HepG2 (cell line): Measurements from ENCODE around the gene LRP1B. TPM values are rescaled to one million over a fixed set of nuclear protein-coding genes. Genes with fewer than 3 reads are reported as not detected.

Source experiments
- ATAC-seq: fragments of 200-7000 bp; cut with Tn5 transposase; 3 replicates; pipeline ENCODE4 v1.9.1; 2020; ENCODE audit warnings: mild to moderate bottlenecking, moderate library complexity
- BruUV-seq: library from RNA; stranded (reverse); fragments of 400-500 nt; replicated peaks from 2 replicates; lab custom pipeline; 2021; lab: Mats Ljungman, UMichigan
- CTCF ChIA-PET: fragments of 300-600 bp; formaldehyde crosslinking; extraction: SDS; loops from one replicate; lab custom pipeline; 2021; ENCODE audit warnings: low total read pairs, inconsistent platforms, low intra/inter-chr PET ratio; lab: Yijun Ruan, JAX
- POLR2A ChIA-PET: fragments of 350-600 bp; sonication (Branson Sonifier 250); formaldehyde crosslinking; loops from one replicate; lab custom pipeline; 2020; ENCODE audit warnings: antibody characterized with exemption, inconsistent platforms; lab: Yijun Ruan, JAX
- DNase-seq: peaks from one replicate; pipeline ENCODE4 v3.0.0-alpha.2; 2015; ENCODE audit warnings: low spot score
- FAIRE-seq: peaks from 3 replicates; lab custom pipeline; 2011; peaks lifted over from hg19 to GRCh38; lab: Jason Lieb, UNC
- H2AFZ ChIP-seq: one replicate; pipeline ENCODE4 v1.6.1; 2011; ENCODE audit warnings: low read length, inconsistent platforms
- H3K27ac ChIP-seq: fragments of 300-600 bp; 3 replicates; pipeline ENCODE4 v1.8.0; 2011; ENCODE audit warnings: mixed run types, mild to moderate bottlenecking, mixed read lengths, low read length, inconsistent platforms; ENCODE audit not compliant: insufficient read depth; ENCODE audit errors: extremely low read length
- H3K27me3 ChIP-seq, 2 experiments: fragments of 200-600 bp in 1 of 2; 2 replicates in 1 of 2; 3 replicates in 1 of 2; pipeline versions ENCODE4 v1.6.0 to v1.8.0; 2011; ENCODE audit warnings: low read length in 2 of 2, mild to moderate bottlenecking in 2 of 2, moderate library complexity in 2 of 2, inconsistent platforms in 1 of 2; ENCODE audit not compliant: insufficient read depth in 2 of 2, control insufficient read depth in 1 of 2
- H3K36me3 ChIP-seq, 2 experiments: fragments of 200-600 bp in 1 of 2; replicated peaks in 1 of 2; 2 replicates in 1 of 2; 3 replicates in 1 of 2; pipeline versions ENCODE4 v1.5.1 to v1.8.0; 2011; ENCODE audit warnings: low read length in 2 of 2, inconsistent platforms in 1 of 2; ENCODE audit not compliant: insufficient read depth in 2 of 2, control insufficient read depth in 1 of 2
- H3K4me1 ChIP-seq: 2 replicates; pipeline ENCODE4 v1.5.1; 2012; ENCODE audit warnings: low read length, inconsistent platforms; ENCODE audit not compliant: insufficient read depth
- H3K4me2 ChIP-seq: 2 replicates; pipeline ENCODE4 v1.6.0; 2011; ENCODE audit warnings: low read depth, low read length, inconsistent platforms
- H3K4me3 ChIP-seq, 3 experiments: fragments of 200-600 bp in 1 of 3; sonication (generic), shearing (Covaris generic) in 1 of 3; replicated peaks in 1 of 3; 2 replicates each; pipeline ENCODE4 v1.5.1; 2011 to 2016; ENCODE audit warnings: low read length in 3 of 3, inconsistent platforms in 2 of 3, low read depth in 2 of 3, mild to moderate bottlenecking in 2 of 3, control low read depth in 1 of 3, mixed read lengths in 1 of 3; ENCODE audit not compliant: insufficient read depth in 1 of 3
- H3K79me2 ChIP-seq: one replicate; pipeline ENCODE4 v1.6.1; 2011; ENCODE audit warnings: low read length, inconsistent platforms; ENCODE audit not compliant: insufficient read depth
- H3K9ac ChIP-seq: 2 replicates; pipeline ENCODE4 v1.6.0; 2011; ENCODE audit warnings: mild to moderate bottlenecking, low read depth, low read length, inconsistent platforms; ENCODE audit not compliant: insufficient read depth
- H3K9me3 ChIP-seq: 2 replicates; pipeline ENCODE4 v1.5.1; 2012; ENCODE audit warnings: mild to moderate bottlenecking, low read length
- H4K20me1 ChIP-seq: 2 replicates; pipeline ENCODE4 v1.6.0; 2011; ENCODE audit warnings: inconsistent platforms, mild to moderate bottlenecking, low read length, moderate library complexity; ENCODE audit not compliant: insufficient read depth
- ATF5 ChIP-seq: sonication (generic); formaldehyde crosslinking; IDR thresholded peaks from 2 replicates; pipeline ENCODE4 v1.4.0; 2020; ENCODE audit warnings: mild to moderate bottlenecking, low read depth, missing genetic modification reagents
- FOSL1 ChIP-seq: sonication (generic); formaldehyde crosslinking; IDR thresholded peaks from 2 replicates; pipeline ENCODE4 v1.9.0; 2021; ENCODE audit warnings: missing genetic modification reagents, borderline replicate concordance
- FOXO4 ChIP-seq: sonication (generic); formaldehyde crosslinking; conservative IDR thresholded peaks from 2 replicates; pipeline ENCODE4 v1.8.1; 2023; ENCODE audit warnings: missing genetic modification reagents
- MAFF ChIP-seq: IDR thresholded peaks from 2 replicates; pipeline ENCODE4 v1.6.1; 2011; ENCODE audit warnings: low read depth, low read length, improper control_type of control experiment
- MAFK ChIP-seq, 2 experiments: IDR thresholded peaks in 1 of 2; conservative IDR thresholded peaks in 1 of 2; 2 replicates each; pipeline ENCODE4 v1.6.1; 2011; ENCODE audit warnings: improper control_type of control experiment in 2 of 2, low read length in 2 of 2
- PBX3 ChIP-seq: sonication (generic); formaldehyde crosslinking; IDR thresholded peaks from 2 replicates; pipeline ENCODE4 v1.8.1; 2023; ENCODE audit warnings: missing genetic modification reagents, inconsistent platforms, borderline replicate concordance
- SMAD9 ChIP-seq: sonication (generic); formaldehyde crosslinking; IDR thresholded peaks from 2 replicates; pipeline ENCODE4 v1.5.1; 2020; ENCODE audit warnings: mild to moderate bottlenecking, missing genetic modification reagents
- SNAPC2 ChIP-seq: sonication (generic); formaldehyde crosslinking; IDR thresholded peaks from 2 replicates; pipeline ENCODE4 v1.8.1; 2022; ENCODE audit warnings: mild to moderate bottlenecking, missing genetic modification reagents
- WGBS: methylation state at CpG from one replicate; pipeline ENCODE4 v1.1.6; 2017; ENCODE audit warnings: low lambda C conversion rate; 5-methylcytosine and 5-hydroxymethylcytosine counted together
- in situ Hi-C: cut with HindIII; loops from 2 replicates; pipeline ENCODE4 v1.10.0; 2017; ENCODE audit warnings: low pct_unique_long_range_greater_than_20kb; ENCODE audit not compliant: extremely low pct_ligation_motif_present
- intact Hi-C: fragments of 100-400 bp; cut with micrococcal nuclease; formaldehyde crosslinking; loops from one replicate; pipeline ENCODE4 v1.10.0; 2022; ENCODE audit not compliant: unreplicated experiment
- polyA plus RNA-seq, 8 experiments: library from polyadenylated mRNA; depleted of rRNA in 3 of 8; stranded (reverse) in 7 of 8; unstranded in 1 of 8; fragments of >200 nt; fragmentation: Illumina TruSeq in 4 of 8; extraction: Trizol in 4 of 8; gene quantifications; 2 replicates each; pipeline versions ENCODE4 v1.2.1 to v1.2.3, GENCODE V29; 2011 to 2016; ENCODE audit warnings: low read depth in 4 of 8, missing spikeins in 1 of 8, mixed read lengths in 1 of 8; ENCODE audit not compliant: insufficient read depth in 1 of 8
- total RNA-seq, 5 experiments: library from RNA; depleted of rRNA; stranded (reverse); fragments of >200 nt; fragmentation: Illumina TruSeq; extraction: Trizol; gene quantifications; 2 replicates each; pipeline ENCODE4 v1.2.3, GENCODE V29; 2016; ENCODE audit warnings: low read depth in 1 of 5
- TF ChIP-seq, protein P1 (sequence below): sonication (generic); formaldehyde crosslinking; IDR thresholded peaks from 2 replicates; pipeline ENCODE4 v1.8.0; 2022; ENCODE audit warnings: missing genetic modification reagents, mild to moderate bottlenecking, moderate library complexity, borderline replicate concordance
- TF ChIP-seq, protein P2 (sequence below): sonication (generic); formaldehyde crosslinking; IDR thresholded peaks from 2 replicates; pipeline ENCODE4 v1.4.0; 2020; ENCODE audit warnings: missing genetic modification reagents

Gene LRP1B
- total and polyA plus RNA-seq, 2 of the 13 experiments (the other 11 are each of a cell fraction or from before 2014, with no cell fraction given), result 0.04 TPM; not detected in 1

- no peak for TF ChIP-seq FOSL1 (CRISPR knock-in tag)
- TF ChIP-seq SNAPC2, result no peak
- TF ChIP-seq, protein P1, sequence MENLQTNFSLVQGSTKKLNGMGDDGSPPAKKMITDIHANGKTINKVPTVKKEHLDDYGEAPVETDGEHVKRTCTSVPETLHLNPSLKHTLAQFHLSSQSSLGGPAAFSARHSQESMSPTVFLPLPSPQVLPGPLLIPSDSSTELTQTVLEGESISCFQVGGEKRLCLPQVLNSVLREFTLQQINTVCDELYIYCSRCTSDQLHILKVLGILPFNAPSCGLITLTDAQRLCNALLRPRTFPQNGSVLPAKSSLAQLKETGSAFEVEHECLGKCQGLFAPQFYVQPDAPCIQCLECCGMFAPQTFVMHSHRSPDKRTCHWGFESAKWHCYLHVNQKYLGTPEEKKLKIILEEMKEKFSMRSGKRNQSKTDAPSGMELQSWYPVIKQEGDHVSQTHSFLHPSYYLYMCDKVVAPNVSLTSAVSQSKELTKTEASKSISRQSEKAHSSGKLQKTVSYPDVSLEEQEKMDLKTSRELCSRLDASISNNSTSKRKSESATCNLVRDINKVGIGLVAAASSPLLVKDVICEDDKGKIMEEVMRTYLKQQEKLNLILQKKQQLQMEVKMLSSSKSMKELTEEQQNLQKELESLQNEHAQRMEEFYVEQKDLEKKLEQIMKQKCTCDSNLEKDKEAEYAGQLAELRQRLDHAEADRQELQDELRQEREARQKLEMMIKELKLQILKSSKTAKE (CRISPR knock-in tag), result no peak
- no peak for TF ChIP-seq ATF5 (CRISPR knock-in tag)
These were observed 1529.5 kb downstream of the LRP1B start (continued) for GRCh38 chr2:140601342-140601741.

DNA sequence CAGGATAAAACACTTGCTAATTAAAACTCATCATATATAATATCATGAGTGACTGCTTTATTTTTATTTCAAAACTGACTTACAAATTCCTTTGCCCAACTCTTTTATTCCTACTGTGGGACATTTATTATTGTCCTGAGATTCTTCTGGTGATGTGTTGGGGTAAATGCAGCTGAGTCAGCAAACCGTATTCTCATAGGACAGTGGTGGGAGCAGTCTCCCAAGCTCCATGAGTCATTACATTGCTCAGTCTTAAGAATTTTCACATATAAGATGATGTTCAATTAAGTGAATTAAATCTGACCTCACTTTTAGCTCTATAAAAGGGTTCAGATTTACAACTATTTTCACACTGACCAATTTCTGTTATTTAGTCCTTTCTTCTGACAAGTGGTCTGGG lies 1530.7 kb downstream of the LRP1B start:
- H3K4me2 ChIP-seq, result no peak overlapping the region
- TF ChIP-seq MAFK (conservative IDR thresholded peaks at IDR 0.05 in 1 of 2, IDR thresholded peaks at IDR 0.05 in 1 of 2; ENCODE audit: low read length in 2 of 2) (peak; percentile 97 to 99), PBX3 (CRISPR knock-in tag) (no peak), SMAD9 (no peak), FOXO4 (no peak), MAFF (peak; percentile 98)
- TF ChIP-seq, protein P2, sequence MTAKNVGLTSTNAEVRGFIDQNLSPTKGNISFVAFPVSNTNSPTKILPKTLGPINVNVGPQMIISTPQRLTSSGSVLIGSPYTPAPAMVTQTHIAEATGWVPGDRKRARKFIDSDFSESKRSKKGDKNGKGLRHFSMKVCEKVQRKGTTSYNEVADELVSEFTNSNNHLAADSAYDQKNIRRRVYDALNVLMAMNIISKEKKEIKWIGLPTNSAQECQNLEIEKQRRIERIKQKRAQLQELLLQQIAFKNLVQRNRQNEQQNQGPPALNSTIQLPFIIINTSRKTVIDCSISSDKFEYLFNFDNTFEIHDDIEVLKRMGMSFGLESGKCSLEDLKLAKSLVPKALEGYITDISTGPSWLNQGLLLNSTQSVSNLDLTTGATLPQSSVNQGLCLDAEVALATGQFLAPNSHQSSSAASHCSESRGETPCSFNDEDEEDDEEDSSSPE, result no peak
- no peak overlapping the region for H2AFZ ChIP-seq
- no peak overlapping the region for H3K4me3 ChIP-seq
- BruUV-seq, result no TSS peak
- H3K4me1 ChIP-seq, result no peaks in the 10 kb centered on the region
- no peaks in the 10 kb centered on the region for H4K20me1 ChIP-seq
- intact Hi-C loops (no loop called here), in situ Hi-C loops (no loop called here)
- H3K36me3 ChIP-seq, result no peaks in the 10 kb centered on the region
- ChIA-PET CTCF (no interaction called here), POLR2A (no interaction called here)
- H3K27ac ChIP-seq, result no peak overlapping the region
- H3K9me3 ChIP-seq, result no peaks in the 10 kb centered on the region
- no peak overlapping the region for H3K9ac ChIP-seq
- H3K27me3 ChIP-seq, result no peaks in the 10 kb centered on the region
- no peak for DNase-seq
- no peaks in the 10 kb centered on the region for H3K79me2 ChIP-seq
- 3% methylated on average over 1 of the region's 1 CpG for WGBS
- no peak for ATAC-seq
- FAIRE-seq, result no peak
